ENCODE measurements around the gene ACTL6B.

ACTL6B gene

DNA sequence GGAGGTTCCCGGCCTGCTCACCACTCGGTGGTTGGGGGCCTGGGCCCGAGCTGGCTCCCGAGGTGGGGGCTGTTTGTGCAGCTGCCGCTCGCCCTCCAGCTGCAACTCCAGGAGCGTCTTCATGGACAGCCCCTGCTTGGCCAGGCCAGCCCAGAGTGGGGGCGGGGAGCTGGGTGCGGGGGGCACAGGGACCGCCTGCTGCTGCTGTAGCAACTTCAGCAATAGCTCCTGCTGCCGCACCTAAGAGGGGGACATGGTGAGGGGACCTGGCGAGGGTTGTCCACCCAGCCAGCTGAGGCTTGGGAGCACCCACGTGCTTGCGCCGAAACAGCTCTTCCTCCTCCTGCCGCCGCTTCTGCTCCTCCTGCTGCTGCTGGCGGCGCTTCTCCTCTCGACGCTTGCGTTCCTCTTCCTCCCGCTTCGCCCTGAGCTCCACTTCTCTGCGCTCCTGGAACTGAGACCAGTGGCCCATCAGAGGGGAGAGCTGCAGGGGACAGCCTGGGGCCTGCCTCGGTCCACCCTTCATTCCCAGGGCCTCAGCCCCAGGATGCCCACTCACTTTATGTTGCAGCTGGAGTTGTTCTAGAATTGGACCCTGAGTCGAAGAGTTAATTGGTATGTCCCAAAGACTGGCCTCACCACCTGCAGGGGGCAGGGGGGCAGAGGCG lies 26.9 kb upstream of the ACTL6B start:
- H3K4me1 ChIP-seq (ENCODE audit: control insufficient read depth in 1 of 2, insufficient read depth in 2 of 2, low read length in 2 of 2): peaks cover 0 to 12% of the 10 kb centered on the region in 2 donors
- no peak overlapping the region for H3K4me3 ChIP-seq (ENCODE audit: low read depth in 1 of 2, low read length in 2 of 2)
- no peaks in the 10 kb centered on the region for H3K9me3 ChIP-seq (ENCODE audit: control insufficient read depth in 1 of 2, low read length in 2 of 2)
- H3K36me3 ChIP-seq (ENCODE audit: control insufficient read depth in 1 of 2, insufficient read depth in 2 of 2, low read length in 2 of 2): peaks cover 20 to 91% of the 10 kb centered on the region in 2 donors
- no peak overlapping the region for H3K27ac ChIP-seq (ENCODE audit: low read length)
- H3K27me3 ChIP-seq (ENCODE audit: low read depth, low read length): no peaks in the 10 kb centered on the region

DNA sequence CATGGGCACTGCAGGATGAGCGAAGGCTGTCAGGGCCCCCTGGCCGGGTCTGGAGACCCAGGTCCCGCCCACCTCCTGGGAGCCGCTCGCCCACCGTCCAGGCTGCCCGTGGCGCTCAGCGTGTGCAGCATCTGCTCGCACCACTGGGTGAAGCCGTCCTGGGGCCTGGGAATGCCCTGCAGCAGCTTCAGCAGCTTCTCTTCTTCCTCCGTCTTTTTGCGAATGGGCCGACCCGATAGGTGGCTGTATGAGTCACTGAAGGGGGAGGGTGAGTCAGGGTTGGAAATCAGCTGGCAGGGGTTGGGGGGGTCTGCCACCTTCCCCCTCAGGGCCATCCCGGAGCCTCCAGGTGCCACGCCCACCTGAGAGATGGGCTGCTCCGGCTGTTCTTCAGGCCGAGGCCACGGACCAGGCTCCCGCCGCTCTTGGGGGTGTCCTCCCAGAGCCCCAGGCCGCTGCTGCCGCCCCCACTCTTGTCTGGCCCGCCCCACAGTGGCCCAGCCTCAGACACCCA lies 26.0 kb upstream of the ACTL6B start:
- Histone ChIP-seq H3K27ac (ENCODE audit: low read length) (no peak overlapping the region), H3K27me3 (ENCODE audit: low read depth, low read length) (no peaks in the 10 kb centered on the region), H3K9me3 (ENCODE audit: control insufficient read depth in 1 of 2, low read length in 2 of 2) (no peaks in the 10 kb centered on the region), H3K36me3 (ENCODE audit: control insufficient read depth in 1 of 2, insufficient read depth in 2 of 2, low read length in 2 of 2) (peaks cover 29 to 91% of the 10 kb centered on the region in 2 donors), H3K4me3 (ENCODE audit: low read depth in 1 of 2, low read length in 2 of 2) (no peak overlapping the region), H3K4me1 (ENCODE audit: control insufficient read depth in 1 of 2, insufficient read depth in 2 of 2, low read length in 2 of 2) (peaks cover 0 to 9% of the 10 kb centered on the region in 2 donors)

- peaks cover 34 to 91% of the 10 kb centered on the region in 2 donors for H3K36me3 ChIP-seq (ENCODE audit: control insufficient read depth in 1 of 2, insufficient read depth in 2 of 2, low read length in 2 of 2)
- no peak overlapping the region for H3K4me3 ChIP-seq (ENCODE audit: low read depth in 1 of 2, low read length in 2 of 2)
- no peaks in the 10 kb centered on the region for H3K9me3 ChIP-seq (ENCODE audit: control insufficient read depth in 1 of 2, low read length in 2 of 2)
- no peak overlapping the region for H3K27ac ChIP-seq (ENCODE audit: low read length)
- no peaks in the 10 kb centered on the region for H3K27me3 ChIP-seq (ENCODE audit: low read depth, low read length)
- peaks cover 0 to 11% of the 10 kb centered on the region in 2 donors for H3K4me1 ChIP-seq (ENCODE audit: control insufficient read depth in 1 of 2, insufficient read depth in 2 of 2, low read length in 2 of 2)
Observed at GRCh38 chr7:100681491-100682227, 25.4 kb upstream of the ACTL6B start.

DNA sequence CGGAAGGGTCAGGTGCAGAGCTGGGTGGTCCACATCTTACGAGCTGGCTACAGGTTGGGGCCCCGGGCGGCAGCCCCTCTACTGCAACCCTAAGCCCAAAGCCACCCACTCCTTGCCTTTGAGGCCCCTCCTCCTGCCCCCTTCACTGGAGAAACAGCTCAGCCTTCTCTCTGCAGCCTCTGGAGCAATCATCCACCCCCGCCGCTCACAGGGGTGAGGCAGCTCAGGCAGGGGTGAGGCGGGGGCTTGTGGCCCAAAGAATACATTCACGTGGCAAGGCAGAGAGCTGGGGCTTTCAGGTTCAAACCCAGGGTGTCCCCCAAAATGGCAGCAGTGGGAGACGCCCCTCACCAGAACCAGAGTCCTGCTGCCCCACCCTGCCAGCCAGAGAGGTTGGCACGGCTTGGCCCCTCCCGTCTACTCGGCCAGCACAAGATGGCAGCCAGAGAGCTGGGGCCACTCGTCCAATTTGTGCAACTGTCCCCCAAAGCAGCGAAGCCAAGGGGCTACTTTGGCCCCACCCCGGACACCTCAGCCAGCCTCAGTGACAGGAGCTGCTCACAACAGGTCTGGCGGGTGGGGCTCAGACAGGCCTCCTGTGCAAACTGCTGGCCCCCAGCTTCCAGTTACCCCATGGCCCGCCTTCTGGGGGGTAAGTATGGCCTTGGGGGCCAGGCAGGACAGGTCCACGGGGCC lies 24.5 kb upstream of the ACTL6B start:
- Histone ChIP-seq H3K27me3 (ENCODE audit: low read depth, low read length) (no peaks in the 10 kb centered on the region), H3K4me3 (ENCODE audit: low read depth in 1 of 2, low read length in 2 of 2) (no peak overlapping the region), H3K9me3 (ENCODE audit: control insufficient read depth in 1 of 2, low read length in 2 of 2) (no peaks in the 10 kb centered on the region), H3K27ac (ENCODE audit: low read length) (no peak overlapping the region), H3K4me1 (ENCODE audit: control insufficient read depth in 1 of 2, insufficient read depth in 2 of 2, low read length in 2 of 2) (peaks cover 0 to 17% of the 10 kb centered on the region in 2 donors), H3K36me3 (ENCODE audit: control insufficient read depth in 1 of 2, insufficient read depth in 2 of 2, low read length in 2 of 2) (peaks cover 34 to 81% of the 10 kb centered on the region in 2 donors)

DNA sequence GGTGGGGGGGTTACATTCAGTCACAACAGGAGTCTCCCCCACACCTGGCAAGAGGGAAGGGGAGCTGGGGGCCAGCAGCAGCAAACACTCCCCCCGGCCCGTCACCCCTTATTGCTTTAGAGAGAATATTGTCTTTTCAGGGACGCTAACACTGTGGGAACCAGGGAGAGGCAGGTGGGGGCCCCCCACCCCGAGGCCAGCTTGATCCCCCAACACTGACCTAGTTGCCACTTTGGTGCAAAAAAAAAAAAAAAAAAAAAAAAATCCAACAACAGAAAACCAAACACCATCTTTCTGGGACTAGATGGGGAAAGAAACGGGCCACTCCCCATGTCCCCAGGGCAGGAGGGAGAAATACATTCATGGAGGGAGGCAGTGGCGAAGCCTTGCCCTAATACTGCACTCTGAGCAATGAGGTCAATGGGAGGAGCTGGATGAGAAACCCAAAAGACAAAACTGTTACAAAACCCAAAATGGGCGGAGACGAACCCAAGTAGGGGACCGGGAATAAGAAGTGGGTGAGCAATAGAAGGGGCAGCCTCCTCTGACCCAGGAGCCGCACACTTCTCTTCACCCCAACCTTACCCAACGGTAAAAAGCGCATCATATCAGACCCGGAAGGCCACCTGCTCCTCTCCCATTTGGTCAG lies 23.8 kb upstream of the ACTL6B start:
- H3K4me1 ChIP-seq (ENCODE audit: control insufficient read depth in 1 of 2, insufficient read depth in 2 of 2, low read length in 2 of 2): peaks cover 0 to 17% of the 10 kb centered on the region in 2 donors
- H3K4me3 ChIP-seq (ENCODE audit: low read depth in 1 of 2, low read length in 2 of 2): no peak overlapping the region
- H3K27me3 ChIP-seq (ENCODE audit: low read depth, low read length): no peaks in the 10 kb centered on the region
- H3K27ac ChIP-seq (ENCODE audit: low read length): no peak overlapping the region
- H3K9me3 ChIP-seq (ENCODE audit: control insufficient read depth in 1 of 2, low read length in 2 of 2): no peaks in the 10 kb centered on the region
- H3K36me3 ChIP-seq (ENCODE audit: control insufficient read depth in 1 of 2, insufficient read depth in 2 of 2, low read length in 2 of 2): peaks cover 28 to 75% of the 10 kb centered on the region in 2 donors

GRCh38 chr7:100679129-100679926 lies 23.1 kb upstream of the ACTL6B start:
- H3K36me3 ChIP-seq (ENCODE audit: control insufficient read depth in 1 of 2, insufficient read depth in 2 of 2, low read length in 2 of 2): peaks cover 26 to 67% of the 10 kb centered on the region in 2 donors
- peaks cover 0 to 17% of the 10 kb centered on the region in 2 donors for H3K4me1 ChIP-seq (ENCODE audit: control insufficient read depth in 1 of 2, insufficient read depth in 2 of 2, low read length in 2 of 2)
- no peak overlapping the region for H3K27ac ChIP-seq (ENCODE audit: low read length)
- no peaks in the 10 kb centered on the region for H3K9me3 ChIP-seq (ENCODE audit: control insufficient read depth in 1 of 2, low read length in 2 of 2)
- H3K27me3 ChIP-seq (ENCODE audit: low read depth, low read length): no peaks in the 10 kb centered on the region
- H3K4me3 ChIP-seq (ENCODE audit: low read depth in 1 of 2, low read length in 2 of 2): no peak overlapping the region

GRCh38 chr7:100678291-100678984 lies 22.2 kb upstream of the ACTL6B start:
- Histone ChIP-seq H3K36me3 (ENCODE audit: control insufficient read depth in 1 of 2, insufficient read depth in 2 of 2, low read length in 2 of 2) (peaks cover 26 to 58% of the 10 kb centered on the region in 2 donors), H3K4me3 (ENCODE audit: low read depth in 1 of 2, low read length in 2 of 2) (no peak overlapping the region), H3K4me1 (ENCODE audit: control insufficient read depth in 1 of 2, insufficient read depth in 2 of 2, low read length in 2 of 2) (peaks cover 0 to 17% of the 10 kb centered on the region in 2 donors), H3K27ac (ENCODE audit: low read length) (no peak overlapping the region), H3K27me3 (ENCODE audit: low read depth, low read length) (no peaks in the 10 kb centered on the region), H3K9me3 (ENCODE audit: control insufficient read depth in 1 of 2, low read length in 2 of 2) (no peaks in the 10 kb centered on the region)

GRCh38 chr7:100677308-100678267 lies 21.3 kb upstream of the ACTL6B start:
- Histone ChIP-seq H3K27me3 (ENCODE audit: low read depth, low read length) (no peaks in the 10 kb centered on the region), H3K36me3 (ENCODE audit: control insufficient read depth in 1 of 2, insufficient read depth in 2 of 2, low read length in 2 of 2) (peaks cover 26 to 50% of the 10 kb centered on the region in 2 donors), H3K9me3 (ENCODE audit: control insufficient read depth in 1 of 2, low read length in 2 of 2) (no peaks in the 10 kb centered on the region), H3K4me3 (ENCODE audit: low read depth in 1 of 2, low read length in 2 of 2) (no peak overlapping the region), H3K27ac (ENCODE audit: low read length) (no peak overlapping the region), H3K4me1 (ENCODE audit: control insufficient read depth in 1 of 2, insufficient read depth in 2 of 2, low read length in 2 of 2) (peaks cover 0 to 17% of the 10 kb centered on the region in 2 donors)

GRCh38 chr7:100676501-100677306 lies 20.5 kb upstream of the ACTL6B start:
- Histone ChIP-seq H3K36me3 (ENCODE audit: control insufficient read depth in 1 of 2, insufficient read depth in 2 of 2, low read length in 2 of 2) (peaks cover 22 to 41% of the 10 kb centered on the region in 2 donors), H3K4me1 (ENCODE audit: control insufficient read depth in 1 of 2, insufficient read depth in 2 of 2, low read length in 2 of 2) (peaks cover 0 to 17% of the 10 kb centered on the region in 2 donors), H3K27me3 (ENCODE audit: low read depth, low read length) (no peaks in the 10 kb centered on the region), H3K9me3 (ENCODE audit: control insufficient read depth in 1 of 2, low read length in 2 of 2) (no peaks in the 10 kb centered on the region), H3K27ac (ENCODE audit: low read length) (peak overlapping the region; percentile 8), H3K4me3 (ENCODE audit: low read depth in 1 of 2, low read length in 2 of 2) (peak overlapping the region in 1 of 2 donors; percentile 98)
